Spleen (tissue), 7 donors: ENCODE results near the gene GHRHR.

Experiments
- POLR2A ChIP-seq, 3 donors: fragments of 450-650 bp; IDR thresholded peaks; one replicate each; pipeline ENCODE4 v1.5.1; 2017; ENCODE audit warnings: antibody characterized with exemption in 3 of 3, mild to moderate bottlenecking in 1 of 3
- POLR2AphosphoS5 ChIP-seq, 3 donors: sonication (generic); formaldehyde crosslinking; IDR thresholded peaks; one replicate each; pipeline ENCODE4 v1.5.1; 2017; ENCODE audit warnings: antibody characterized with exemption in 3 of 3
- TF ChIP-seq, protein P1 (sequence below), 11 experiments: fragments of 200-600 bp in 7 of 11; fragments of 450-650 bp in 4 of 11; sonication (generic) in 4 of 11; IDR thresholded peaks in 8 of 11; conservative IDR thresholded peaks in 3 of 11; 1 replicate in 7 of 11; 2 replicates in 4 of 11; pipeline versions ENCODE4 v1.4.0 to v1.8.0; 2016 to 2021; ENCODE audit warnings: antibody characterized with exemption in 11 of 11, inconsistent platforms in 4 of 11, mild to moderate bottlenecking in 1 of 11
- donor health status: DM: no; HTN: no; CAD: no; lungs with moderate emphysema.
- donor health status: DM: no; HTN: no; CAD: no.
- donor health status: DM: no; HTN: no; CAD: no.

DNA sequence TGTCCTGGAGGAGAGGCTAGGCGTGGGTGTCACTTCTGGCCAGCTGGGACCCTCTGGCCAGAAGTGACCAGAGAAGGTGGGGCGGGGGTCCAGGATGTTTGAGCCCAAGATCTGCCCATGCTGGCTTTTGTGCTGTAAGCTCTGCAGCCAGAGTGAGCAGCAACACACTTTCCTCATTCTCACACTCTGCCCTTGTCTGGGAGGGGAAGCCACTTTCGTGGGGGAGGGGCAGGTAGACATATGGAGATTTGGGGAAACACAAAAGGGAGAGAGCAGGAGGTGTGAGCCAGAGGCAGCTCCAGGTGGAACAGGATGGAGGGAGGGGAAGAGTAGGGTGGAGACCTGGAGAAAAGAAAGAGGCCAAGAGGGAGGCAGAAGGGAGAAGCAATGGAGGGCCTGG lies 56.9 kb downstream of the GHRHR start:
- TF ChIP-seq POLR2AphosphoS5 (IDR thresholded peaks at IDR 0.05) (no peak), POLR2A (IDR thresholded peaks at IDR 0.05) (no peak)
- TF ChIP-seq, protein P1, sequence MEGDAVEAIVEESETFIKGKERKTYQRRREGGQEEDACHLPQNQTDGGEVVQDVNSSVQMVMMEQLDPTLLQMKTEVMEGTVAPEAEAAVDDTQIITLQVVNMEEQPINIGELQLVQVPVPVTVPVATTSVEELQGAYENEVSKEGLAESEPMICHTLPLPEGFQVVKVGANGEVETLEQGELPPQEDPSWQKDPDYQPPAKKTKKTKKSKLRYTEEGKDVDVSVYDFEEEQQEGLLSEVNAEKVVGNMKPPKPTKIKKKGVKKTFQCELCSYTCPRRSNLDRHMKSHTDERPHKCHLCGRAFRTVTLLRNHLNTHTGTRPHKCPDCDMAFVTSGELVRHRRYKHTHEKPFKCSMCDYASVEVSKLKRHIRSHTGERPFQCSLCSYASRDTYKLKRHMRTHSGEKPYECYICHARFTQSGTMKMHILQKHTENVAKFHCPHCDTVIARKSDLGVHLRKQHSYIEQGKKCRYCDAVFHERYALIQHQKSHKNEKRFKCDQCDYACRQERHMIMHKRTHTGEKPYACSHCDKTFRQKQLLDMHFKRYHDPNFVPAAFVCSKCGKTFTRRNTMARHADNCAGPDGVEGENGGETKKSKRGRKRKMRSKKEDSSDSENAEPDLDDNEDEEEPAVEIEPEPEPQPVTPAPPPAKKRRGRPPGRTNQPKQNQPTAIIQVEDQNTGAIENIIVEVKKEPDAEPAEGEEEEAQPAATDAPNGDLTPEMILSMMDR (IDR thresholded peaks at IDR 0.05 in 8 of 11, conservative IDR thresholded peaks at IDR 0.05 in 3 of 11) = no peak
